ENCODE measurements around the gene ZEB2. TPM values are rescaled to one million over a fixed set of nuclear protein-coding genes. Genes with fewer than 3 reads are reported as not detected.

The ZEB2 gene
- total and polyA plus RNA-seq, 2 of the 8 experiments (the other 6 are each of a cell fraction or from before 2014, with no cell fraction given), result 0.38 TPM; not detected in 1

- no peak overlapping the region for H2BK120ac ChIP-seq (replicated peaks; ENCODE audit: low read depth, low read length)
- POLR2A ChIA-PET (ENCODE audit: partially characterized antibody), result no interaction called here
- no peak overlapping the region for H2BK5ac ChIP-seq (ENCODE audit: low read depth, low read length)
- no peak overlapping the region for H4K8ac ChIP-seq (ENCODE audit: extremely low read depth, insufficient read depth, low read length)
- H3K4me1 ChIP-seq (replicated peaks in 1 of 4; ENCODE audit: control insufficient read depth in 3 of 4, insufficient read depth in 4 of 4, low read length in 3 of 4), result peaks cover 0 to 10% (median 6%) of the 10 kb centered on the region in 4 experiments; a peak in 4 of 7 replicates
- H3K4me2 ChIP-seq (ENCODE audit: insufficient read depth in 1 of 2, low read depth in 2 of 2, low read length in 2 of 2), result no peak overlapping the region
- no peak overlapping the region for H3K4ac ChIP-seq (replicated peaks; ENCODE audit: insufficient read length, low read depth, low read length)
- no peak overlapping the region for H4K5ac ChIP-seq (ENCODE audit: insufficient read length, low read depth, low read length)
- H3K79me2 ChIP-seq (ENCODE audit: control insufficient read depth in 1 of 2, insufficient read depth in 2 of 2, low read length in 2 of 2), result no peaks in the 10 kb centered on the region
- no peak overlapping the region for H3K9ac ChIP-seq (replicated peaks in 1 of 4; ENCODE audit: extremely low read depth in 1 of 4, low read depth in 3 of 4, low read length in 3 of 4)
- no peaks in the 10 kb centered on the region for H4K20me1 ChIP-seq (replicated peaks in 1 of 2; ENCODE audit: control insufficient read depth in 1 of 2, insufficient read depth in 2 of 2, low read length in 2 of 2)
- no peaks in the 10 kb centered on the region for H3K23me2 ChIP-seq (ENCODE audit: low read depth, low read length)
- no peaks in the 10 kb centered on the region; a peak in 1 of 8 replicates for H3K36me3 ChIP-seq (ENCODE audit: control insufficient read depth in 2 of 4, insufficient read depth in 4 of 4, low read length in 3 of 4)
- H2BK15ac ChIP-seq (ENCODE audit: low read length), result no peak overlapping the region
- no peak overlapping the region for H3K27ac ChIP-seq (ENCODE audit: low read depth, low read length)
- no peaks in the 10 kb centered on the region for H3K79me1 ChIP-seq (ENCODE audit: low read depth, low read length)
- CTCF ChIA-PET (ENCODE audit: partially characterized antibody), result interaction anchor here (0.6 to 1.2 kb wide), 3 partner anchors 11 to 724 kb away, joined by 3 read pairs; no protein-coding TSS in a partner anchor
- WGBS, 2 experiments (ENCODE audit: extremely low coverage in 1 of 2, insufficient coverage in 1 of 2, insufficient read length in 1 of 2, insufficient replicate concordance in 2 of 2, low coverage in 1 of 2, low lambda C conversion rate in 2 of 2, missing lambda C conversion rate in 1 of 2), result 83% methylated on average over 1 of the region's 1 CpG; no CpG with 5 or more reads in 1 of the 2 experiments
- H3K27me3 ChIP-seq (replicated peaks in 1 of 4; ENCODE audit: control insufficient read depth in 3 of 4, extremely low read depth in 1 of 4, insufficient read depth in 3 of 4, low read length in 3 of 4), result no peaks in the 10 kb centered on the region
- no peak overlapping the region for H3K23ac ChIP-seq (ENCODE audit: insufficient read length)
- no peak for FAIRE-seq
- H2AK5ac ChIP-seq (ENCODE audit: low read depth, low read length), result no peak overlapping the region
- DNase-seq (ENCODE audit: low read depth in 1 of 2, low spot score in 2 of 2), result no peak
- H2BK12ac ChIP-seq (ENCODE audit: low read depth, low read length), result no peak overlapping the region
- H2AFZ ChIP-seq (ENCODE audit: low read length), result no peak overlapping the region
- H3K9me3 ChIP-seq (ENCODE audit: insufficient read depth in 2 of 2, low read depth in 1 of 2, low read length in 1 of 2), result no peaks in the 10 kb centered on the region
- H3K56ac ChIP-seq (replicated peaks; ENCODE audit: insufficient read length, low read depth, low read length), result no peak overlapping the region
- H3K14ac ChIP-seq (ENCODE audit: insufficient read length), result no peak overlapping the region
- no peak overlapping the region for H2BK20ac ChIP-seq (ENCODE audit: low read length)
- H3K18ac ChIP-seq (ENCODE audit: extremely low read depth, low read length), result no peak overlapping the region
- no peak overlapping the region for H4K91ac ChIP-seq (replicated peaks; ENCODE audit: insufficient read length, low read length)
- H3K4me3 ChIP-seq (ENCODE audit: extremely low read depth in 1 of 4, insufficient read depth in 2 of 4, low read depth in 3 of 4, low read length in 4 of 4), result no peak overlapping the region
- TF ChIP-seq SRF (IDR thresholded peaks at IDR 0.05; ENCODE audit: low read depth, low read length) (no peak), EP300 (IDR thresholded peaks at IDR 0.05; ENCODE audit: borderline replicate concordance in 1 of 2, low read depth in 2 of 2, low read length in 2 of 2) (no peak), SP2 (IDR thresholded peaks at IDR 0.05; ENCODE audit: low read length) (no peak), JUN (IDR thresholded peaks at IDR 0.05; ENCODE audit: low read depth, low read length) (no peak), SUZ12 (IDR thresholded peaks at IDR 0.05; ENCODE audit: low read length) (no peak), RNF2 (IDR thresholded peaks at IDR 0.05; ENCODE audit: borderline replicate concordance, low read depth, low read length, missing control alignments, poor library complexity, severe bottlenecking) (no peak), NANOG (IDR thresholded peaks at IDR 0.05; ENCODE audit: insufficient read depth, low read depth, low read length, poor library complexity, severe bottlenecking) (no peak), KDM5A (IDR thresholded peaks at IDR 0.05; ENCODE audit: low read length) (no peak), TAF1 (IDR thresholded peaks at IDR 0.05; ENCODE audit: low read depth, low read length) (no peak), RAD21 (IDR thresholded peaks at IDR 0.05 in 1 of 2, conservative IDR thresholded peaks at IDR 0.05 in 1 of 2; ENCODE audit: low read depth in 2 of 2, low read length in 2 of 2) (no peak), TBP (IDR thresholded peaks at IDR 0.05; ENCODE audit: low read depth, low read length) (no peak), CREB1 (IDR thresholded peaks at IDR 0.05) (no peak)
- TF ChIP-seq, protein P1, sequence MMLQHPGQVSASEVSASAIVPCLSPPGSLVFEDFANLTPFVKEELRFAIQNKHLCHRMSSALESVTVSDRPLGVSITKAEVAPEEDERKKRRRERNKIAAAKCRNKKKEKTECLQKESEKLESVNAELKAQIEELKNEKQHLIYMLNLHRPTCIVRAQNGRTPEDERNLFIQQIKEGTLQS (IDR thresholded peaks at IDR 0.05; ENCODE audit: insufficient read depth, low read depth, low read length), result no peak
These were observed 87.0 kb downstream of the ZEB2 start for GRCh38 chr2:144432921-144433320.
